SK-N-SH treated with all-trans-retinoic acid at 6 μM for 48 hours (cell line): Measurements from ENCODE around the gene AMIGO2.

ENCODE experiments used
- ATAC-seq: fragments of 200-7000 bp; cut with Tn5 transposase; 3 replicates; pipeline ENCODE4 v1.9.1; 2020; ENCODE audit warnings: mild to moderate bottlenecking, moderate library complexity
- ARNTL ChIP-seq: fragments of 450-650 bp; formaldehyde crosslinking; IDR thresholded peaks from 2 replicates; pipeline ENCODE4 v1.5.0; 2020; ENCODE audit warnings: low read depth, mild to moderate bottlenecking, moderate library complexity, borderline replicate concordance
- BACH2 ChIP-seq: fragments of 250-450 bp; sonication (Bioruptor Pico); IDR thresholded peaks from 2 replicates; pipeline ENCODE4 v1.9.0; 2021; ENCODE audit warnings: mild to moderate bottlenecking, borderline replicate concordance
- CSDC2 ChIP-seq: fragments of 250-450 bp; sonication (Bioruptor Pico); IDR thresholded peaks from 2 replicates; pipeline ENCODE4 v1.5.0; 2020; ENCODE audit warnings: mild to moderate bottlenecking, moderate library complexity
- ESRRG ChIP-seq: fragments of 250-450 bp; sonication (Bioruptor Pico); IDR thresholded peaks from 2 replicates; pipeline ENCODE4 v1.6.1; 2021; ENCODE audit warnings: mild to moderate bottlenecking
- GLIS3 ChIP-seq: fragments of 250-450 bp; sonication (Bioruptor Pico); IDR thresholded peaks from 2 replicates; pipeline ENCODE4 v1.5.0; 2020; ENCODE audit warnings: mild to moderate bottlenecking, moderate library complexity
- ISL1 ChIP-seq: fragments of 250-450 bp; sonication (Bioruptor Pico); IDR thresholded peaks from 2 replicates; pipeline ENCODE4 v2.1.2; 2022; ENCODE audit warnings: mild to moderate bottlenecking, moderate library complexity
- OSR1 ChIP-seq: fragments of 250-450 bp; sonication (Bioruptor Pico); IDR thresholded peaks from 2 replicates; pipeline ENCODE4 v1.8.0; 2022; ENCODE audit warnings: moderate library complexity, mild to moderate bottlenecking, inconsistent platforms
- PPARA ChIP-seq: fragments of 250-450 bp; sonication (Bioruptor Pico); IDR thresholded peaks from 2 replicates; pipeline ENCODE4 v1.5.0; 2020; ENCODE audit warnings: mild to moderate bottlenecking, borderline replicate concordance
- RARB ChIP-seq: fragments of 250-450 bp; sonication (Bioruptor Pico); IDR thresholded peaks from 2 replicates; pipeline ENCODE4 v1.8.0; 2021; ENCODE audit warnings: mild to moderate bottlenecking, moderate library complexity
- SNAI2 ChIP-seq: fragments of 250-450 bp; sonication (Bioruptor Pico); IDR thresholded peaks from 2 replicates; pipeline ENCODE4 v1.5.0; 2020; ENCODE audit warnings: mild to moderate bottlenecking, moderate library complexity
- TCF4 ChIP-seq: fragments of 250-450 bp; sonication (Bioruptor Pico); IDR thresholded peaks from 2 replicates; pipeline ENCODE4 v1.8.0; 2021; ENCODE audit warnings: mild to moderate bottlenecking, moderate library complexity, borderline replicate concordance
- TOX ChIP-seq: fragments of 250-450 bp; sonication (Bioruptor Pico); IDR thresholded peaks from 2 replicates; pipeline ENCODE4 v1.8.0; 2021; ENCODE audit warnings: mild to moderate bottlenecking, moderate library complexity, borderline replicate concordance
- ZFP3 ChIP-seq: fragments of 250-450 bp; sonication (Bioruptor Pico); IDR thresholded peaks from 2 replicates; pipeline ENCODE4 v1.5.0; 2020; ENCODE audit warnings: mild to moderate bottlenecking, moderate library complexity
- ZNF565 ChIP-seq: fragments of 450-650 bp; formaldehyde crosslinking; conservative IDR thresholded peaks from 2 replicates; pipeline ENCODE4 v1.5.0; 2020; ENCODE audit warnings: low read depth, mild to moderate bottlenecking, moderate library complexity
- ZNF70 ChIP-seq: fragments of 450-650 bp; formaldehyde crosslinking; IDR thresholded peaks from 2 replicates; pipeline ENCODE4 v1.5.0; 2020; ENCODE audit warnings: mild to moderate bottlenecking, moderate library complexity
- ZNF8 ChIP-seq: fragments of 450-650 bp; formaldehyde crosslinking; IDR thresholded peaks from 2 replicates; pipeline ENCODE4 v1.5.0; 2020; ENCODE audit warnings: mild to moderate bottlenecking, moderate library complexity
- TF ChIP-seq, protein P1 (sequence below): fragments of 250-450 bp; sonication (Bioruptor Pico); IDR thresholded peaks from 2 replicates; pipeline ENCODE4 v1.5.0; 2020; ENCODE audit warnings: mild to moderate bottlenecking, moderate library complexity
- TF ChIP-seq, protein P2 (sequence below): fragments of 250-450 bp; sonication (Bioruptor Pico); IDR thresholded peaks from 2 replicates; pipeline ENCODE4 v1.5.1; 2021; ENCODE audit warnings: mild to moderate bottlenecking, moderate library complexity
- TF ChIP-seq, protein P3 (sequence below): fragments of 250-450 bp; sonication (Bioruptor Pico); IDR thresholded peaks from 2 replicates; pipeline ENCODE4 v1.8.0; 2020; ENCODE audit warnings: mild to moderate bottlenecking, moderate library complexity, borderline replicate concordance
- TF ChIP-seq, protein P4 (sequence below): fragments of 250-450 bp; sonication (Bioruptor Pico); IDR thresholded peaks from 2 replicates; pipeline ENCODE4 v1.5.1; 2020; ENCODE audit warnings: low read depth, mild to moderate bottlenecking, moderate library complexity
- TF ChIP-seq, protein P5 (sequence below): fragments of 250-450 bp; sonication (Bioruptor Pico); IDR thresholded peaks from 2 replicates; pipeline ENCODE4 v1.8.0; 2021; ENCODE audit warnings: low read depth, mild to moderate bottlenecking, moderate library complexity, borderline replicate concordance

AMIGO2 gene

DNA sequence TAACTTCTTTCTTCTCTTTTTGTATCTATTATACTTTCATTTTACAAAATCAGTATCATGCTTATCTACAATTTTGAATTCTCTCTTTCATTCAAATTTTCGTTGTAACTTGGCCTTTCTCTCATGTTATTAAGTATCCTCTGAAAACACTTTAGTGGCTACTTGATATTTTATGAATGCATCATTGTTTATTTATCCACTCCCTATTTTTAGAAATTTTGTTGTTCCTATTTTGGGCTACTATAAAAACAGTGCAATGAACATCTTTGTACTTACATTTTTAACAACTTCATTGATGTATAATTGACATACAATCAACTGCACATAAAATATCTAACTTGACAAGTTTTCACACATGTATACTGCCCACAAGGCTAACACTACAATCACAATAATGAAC, 44.0 kb upstream of the AMIGO2 start:
- TF ChIP-seq TCF4 (CRISPR knock-in tag): no peak
- TF ChIP-seq GLIS3 (CRISPR knock-in tag): no peak
- no peak for TF ChIP-seq ZNF70 (CRISPR knock-in tag)
- TF ChIP-seq OSR1 (CRISPR knock-in tag): no peak
- TF ChIP-seq PPARA (CRISPR knock-in tag): no peak
- no peak for TF ChIP-seq ISL1 (CRISPR knock-in tag)
- TF ChIP-seq, protein P1, sequence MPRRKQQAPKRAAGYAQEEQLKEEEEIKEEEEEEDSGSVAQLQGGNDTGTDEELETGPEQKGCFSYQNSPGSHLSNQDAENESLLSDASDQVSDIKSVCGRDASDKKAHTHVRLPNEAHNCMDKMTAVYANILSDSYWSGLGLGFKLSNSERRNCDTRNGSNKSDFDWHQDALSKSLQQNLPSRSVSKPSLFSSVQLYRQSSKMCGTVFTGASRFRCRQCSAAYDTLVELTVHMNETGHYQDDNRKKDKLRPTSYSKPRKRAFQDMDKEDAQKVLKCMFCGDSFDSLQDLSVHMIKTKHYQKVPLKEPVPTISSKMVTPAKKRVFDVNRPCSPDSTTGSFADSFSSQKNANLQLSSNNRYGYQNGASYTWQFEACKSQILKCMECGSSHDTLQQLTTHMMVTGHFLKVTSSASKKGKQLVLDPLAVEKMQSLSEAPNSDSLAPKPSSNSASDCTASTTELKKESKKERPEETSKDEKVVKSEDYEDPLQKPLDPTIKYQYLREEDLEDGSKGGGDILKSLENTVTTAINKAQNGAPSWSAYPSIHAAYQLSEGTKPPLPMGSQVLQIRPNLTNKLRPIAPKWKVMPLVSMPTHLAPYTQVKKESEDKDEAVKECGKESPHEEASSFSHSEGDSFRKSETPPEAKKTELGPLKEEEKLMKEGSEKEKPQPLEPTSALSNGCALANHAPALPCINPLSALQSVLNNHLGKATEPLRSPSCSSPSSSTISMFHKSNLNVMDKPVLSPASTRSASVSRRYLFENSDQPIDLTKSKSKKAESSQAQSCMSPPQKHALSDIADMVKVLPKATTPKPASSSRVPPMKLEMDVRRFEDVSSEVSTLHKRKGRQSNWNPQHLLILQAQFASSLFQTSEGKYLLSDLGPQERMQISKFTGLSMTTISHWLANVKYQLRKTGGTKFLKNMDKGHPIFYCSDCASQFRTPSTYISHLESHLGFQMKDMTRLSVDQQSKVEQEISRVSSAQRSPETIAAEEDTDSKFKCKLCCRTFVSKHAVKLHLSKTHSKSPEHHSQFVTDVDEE (CRISPR knock-in tag): no peak
- no peak for TF ChIP-seq SNAI2 (CRISPR knock-in tag)
- no peak for TF ChIP-seq BACH2
- TF ChIP-seq ESRRG: no peak
- no peak for TF ChIP-seq ZNF8 (CRISPR knock-in tag)
- TF ChIP-seq TOX: no peak
- no peak for TF ChIP-seq ZNF565 (CRISPR knock-in tag)
- TF ChIP-seq, protein P2, sequence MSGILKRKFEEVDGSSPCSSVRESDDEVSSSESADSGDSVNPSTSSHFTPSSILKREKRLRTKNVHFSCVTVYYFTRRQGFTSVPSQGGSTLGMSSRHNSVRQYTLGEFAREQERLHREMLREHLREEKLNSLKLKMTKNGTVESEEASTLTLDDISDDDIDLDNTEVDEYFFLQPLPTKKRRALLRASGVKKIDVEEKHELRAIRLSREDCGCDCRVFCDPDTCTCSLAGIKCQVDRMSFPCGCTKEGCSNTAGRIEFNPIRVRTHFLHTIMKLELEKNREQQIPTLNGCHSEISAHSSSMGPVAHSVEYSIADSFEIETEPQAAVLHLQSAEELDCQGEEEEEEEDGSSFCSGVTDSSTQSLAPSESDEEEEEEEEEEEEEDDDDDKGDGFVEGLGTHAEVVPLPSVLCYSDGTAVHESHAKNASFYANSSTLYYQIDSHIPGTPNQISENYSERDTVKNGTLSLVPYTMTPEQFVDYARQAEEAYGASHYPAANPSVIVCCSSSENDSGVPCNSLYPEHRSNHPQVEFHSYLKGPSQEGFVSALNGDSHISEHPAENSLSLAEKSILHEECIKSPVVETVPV: no peak
- TF ChIP-seq, protein P3, sequence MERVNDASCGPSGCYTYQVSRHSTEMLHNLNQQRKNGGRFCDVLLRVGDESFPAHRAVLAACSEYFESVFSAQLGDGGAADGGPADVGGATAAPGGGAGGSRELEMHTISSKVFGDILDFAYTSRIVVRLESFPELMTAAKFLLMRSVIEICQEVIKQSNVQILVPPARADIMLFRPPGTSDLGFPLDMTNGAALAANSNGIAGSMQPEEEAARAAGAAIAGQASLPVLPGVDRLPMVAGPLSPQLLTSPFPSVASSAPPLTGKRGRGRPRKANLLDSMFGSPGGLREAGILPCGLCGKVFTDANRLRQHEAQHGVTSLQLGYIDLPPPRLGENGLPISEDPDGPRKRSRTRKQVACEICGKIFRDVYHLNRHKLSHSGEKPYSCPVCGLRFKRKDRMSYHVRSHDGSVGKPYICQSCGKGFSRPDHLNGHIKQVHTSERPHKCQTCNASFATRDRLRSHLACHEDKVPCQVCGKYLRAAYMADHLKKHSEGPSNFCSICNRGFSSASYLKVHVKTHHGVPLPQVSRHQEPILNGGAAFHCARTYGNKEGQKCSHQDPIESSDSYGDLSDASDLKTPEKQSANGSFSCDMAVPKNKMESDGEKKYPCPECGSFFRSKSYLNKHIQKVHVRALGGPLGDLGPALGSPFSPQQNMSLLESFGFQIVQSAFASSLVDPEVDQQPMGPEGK: no peak
- no peak for TF ChIP-seq ZFP3
- TF ChIP-seq, protein P4, sequence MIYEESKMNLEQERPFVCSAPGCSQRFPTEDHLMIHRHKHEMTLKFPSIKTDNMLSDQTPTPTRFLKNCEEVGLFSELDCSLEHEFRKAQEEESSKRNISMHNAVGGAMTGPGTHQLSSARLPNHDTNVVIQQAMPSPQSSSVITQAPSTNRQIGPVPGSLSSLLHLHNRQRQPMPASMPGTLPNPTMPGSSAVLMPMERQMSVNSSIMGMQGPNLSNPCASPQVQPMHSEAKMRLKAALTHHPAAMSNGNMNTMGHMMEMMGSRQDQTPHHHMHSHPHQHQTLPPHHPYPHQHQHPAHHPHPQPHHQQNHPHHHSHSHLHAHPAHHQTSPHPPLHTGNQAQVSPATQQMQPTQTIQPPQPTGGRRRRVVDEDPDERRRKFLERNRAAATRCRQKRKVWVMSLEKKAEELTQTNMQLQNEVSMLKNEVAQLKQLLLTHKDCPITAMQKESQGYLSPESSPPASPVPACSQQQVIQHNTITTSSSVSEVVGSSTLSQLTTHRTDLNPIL (CRISPR knock-in tag): no peak
- TF ChIP-seq, protein P5, sequence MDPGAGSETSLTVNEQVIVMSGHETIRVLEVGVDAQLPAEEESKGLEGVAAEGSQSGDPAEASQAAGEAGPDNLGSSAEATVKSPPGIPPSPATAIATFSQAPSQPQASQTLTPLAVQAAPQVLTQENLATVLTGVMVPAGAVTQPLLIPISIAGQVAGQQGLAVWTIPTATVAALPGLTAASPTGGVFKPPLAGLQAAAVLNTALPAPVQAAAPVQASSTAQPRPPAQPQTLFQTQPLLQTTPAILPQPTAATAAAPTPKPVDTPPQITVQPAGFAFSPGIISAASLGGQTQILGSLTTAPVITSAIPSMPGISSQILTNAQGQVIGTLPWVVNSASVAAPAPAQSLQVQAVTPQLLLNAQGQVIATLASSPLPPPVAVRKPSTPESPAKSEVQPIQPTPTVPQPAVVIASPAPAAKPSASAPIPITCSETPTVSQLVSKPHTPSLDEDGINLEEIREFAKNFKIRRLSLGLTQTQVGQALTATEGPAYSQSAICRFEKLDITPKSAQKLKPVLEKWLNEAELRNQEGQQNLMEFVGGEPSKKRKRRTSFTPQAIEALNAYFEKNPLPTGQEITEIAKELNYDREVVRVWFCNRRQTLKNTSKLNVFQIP (CRISPR knock-in tag): no peak
- TF ChIP-seq RARB (CRISPR knock-in tag): no peak
- no peak for ATAC-seq

DNA sequence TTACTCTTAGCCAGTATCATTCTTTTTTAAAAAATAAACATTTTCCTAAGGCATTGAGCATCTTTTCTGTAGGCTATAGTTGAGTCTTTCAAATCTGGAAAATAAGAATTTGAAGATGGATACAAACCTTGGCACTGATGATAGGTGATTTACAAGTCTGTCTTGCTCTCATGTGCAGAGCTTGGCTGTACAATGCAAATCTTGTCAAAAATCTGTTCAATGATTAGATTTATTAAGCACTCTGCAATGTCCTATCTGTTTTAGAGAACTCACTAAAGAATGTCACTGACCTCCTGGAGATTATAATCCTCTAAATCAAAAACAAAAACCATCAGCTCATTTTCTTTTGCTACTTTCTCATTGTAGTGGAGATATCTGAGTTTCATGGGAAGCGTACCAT, 42.8 kb upstream of the AMIGO2 start:
- ATAC-seq: no peak
- TF ChIP-seq ZNF8 (CRISPR knock-in tag) (no peak), GLIS3 (CRISPR knock-in tag) (no peak), TOX (no peak), RARB (CRISPR knock-in tag) (no peak), ZFP3 (no peak), ISL1 (CRISPR knock-in tag) (no peak), TCF4 (CRISPR knock-in tag) (no peak)

DNA sequence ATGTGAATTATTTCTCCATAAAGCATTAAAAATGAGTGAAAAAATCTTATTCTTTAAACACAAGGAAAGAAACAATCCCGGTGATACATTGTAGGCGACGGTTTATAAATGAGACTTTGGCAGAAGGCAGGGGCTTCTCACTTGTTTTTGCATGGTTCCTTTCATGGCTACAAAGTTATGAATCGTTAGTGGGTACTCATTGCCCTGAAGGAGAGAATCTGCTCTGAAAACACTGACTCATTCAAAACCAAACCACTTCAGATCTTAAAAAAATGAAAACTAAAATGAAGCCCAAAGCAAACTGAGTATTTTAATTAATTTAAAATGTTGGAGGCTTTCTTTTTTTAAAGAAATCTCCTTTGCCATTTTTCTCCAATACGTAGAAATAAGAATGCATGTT, 41.4 kb upstream of the AMIGO2 start:
- no peak for ATAC-seq
- TF ChIP-seq GLIS3 (CRISPR knock-in tag) (no peak), ARNTL (CRISPR knock-in tag) (no peak), TOX (no peak), OSR1 (CRISPR knock-in tag) (no peak), ZNF8 (CRISPR knock-in tag) (no peak), ZNF565 (CRISPR knock-in tag) (no peak), BACH2 (no peak), ISL1 (CRISPR knock-in tag) (no peak), ESRRG (no peak), CSDC2 (no peak), SNAI2 (CRISPR knock-in tag) (no peak), PPARA (CRISPR knock-in tag) (no peak), ZFP3 (no peak)
- TF ChIP-seq, protein P1 (CRISPR knock-in tag): no peak
- TF ChIP-seq, protein P2: no peak
- TF ChIP-seq, protein P5 (CRISPR knock-in tag): no peak
